ENCODE data around the gene PLA2G4A.
"Not testable (repeated sequence)": the region's sequence is repeated elsewhere in the genome, so short reads cannot be mapped to it uniquely, and the experiment has no call there.

PLA2G4A gene

GRCh38 chr1:186922814-186923213 lies 94.1 kb downstream of the PLA2G4A start:
- not testable (repeated sequence) for H3K4me3 ChIP-seq (ENCODE audit: low read depth, low read length); H3K36me3 ChIP-seq (ENCODE audit: control insufficient read depth, insufficient read depth, low read length); H3K4me1 ChIP-seq (ENCODE audit: control insufficient read depth, insufficient read depth, low read length); H3K9ac ChIP-seq (ENCODE audit: low read depth, low read length); H3K9me3 ChIP-seq (ENCODE audit: control insufficient read depth, insufficient read depth, low read length); H3K27ac ChIP-seq (ENCODE audit: low read depth, low read length); H3K27me3 ChIP-seq (ENCODE audit: control insufficient read depth, insufficient read depth, low read length)

GRCh38 chr1:186923486-186923885 lies 94.7 kb downstream of the PLA2G4A start:
- no peaks in the 10 kb centered on the region for H3K36me3 ChIP-seq (ENCODE audit: control insufficient read depth, insufficient read depth, low read length)
- H3K9me3 ChIP-seq (ENCODE audit: control insufficient read depth, insufficient read depth, low read length): no peaks in the 10 kb centered on the region
- no peaks in the 10 kb centered on the region for H3K4me1 ChIP-seq (ENCODE audit: control insufficient read depth, insufficient read depth, low read length)
- H3K27ac ChIP-seq (ENCODE audit: low read depth, low read length): no peak overlapping the region
- H3K27me3 ChIP-seq (ENCODE audit: control insufficient read depth, insufficient read depth, low read length): no peaks in the 10 kb centered on the region
- H3K9ac ChIP-seq (ENCODE audit: low read depth, low read length): no peak overlapping the region
- no peak overlapping the region for H3K4me3 ChIP-seq (ENCODE audit: low read depth, low read length)

GRCh38 chr1:186925881-186926669 lies 97.3 kb downstream of the PLA2G4A start:
- Histone ChIP-seq H3K27ac (ENCODE audit: low read depth, low read length) (no peak overlapping the region), H3K27me3 (ENCODE audit: control insufficient read depth, insufficient read depth, low read length) (no peaks in the 10 kb centered on the region)

GRCh38 chr1:186927884-186928283 lies 99.1 kb downstream of the PLA2G4A start:
- H3K27me3 ChIP-seq (ENCODE audit: control insufficient read depth, insufficient read depth, low read length): no peaks in the 10 kb centered on the region
- H3K27ac ChIP-seq (ENCODE audit: low read depth, low read length): no peak overlapping the region
- no peaks in the 10 kb centered on the region for H3K4me1 ChIP-seq (ENCODE audit: control insufficient read depth, insufficient read depth, low read length)
- H3K36me3 ChIP-seq (ENCODE audit: control insufficient read depth, insufficient read depth, low read length): no peaks in the 10 kb centered on the region
- H3K9me3 ChIP-seq (ENCODE audit: control insufficient read depth, insufficient read depth, low read length): no peaks in the 10 kb centered on the region
- H3K9ac ChIP-seq (ENCODE audit: low read depth, low read length): no peak overlapping the region
- H3K4me3 ChIP-seq (ENCODE audit: low read depth, low read length): no peak overlapping the region

More at GRCh38 chr1:186925881-186926669, 97.3 kb downstream of the PLA2G4A start:
- no peaks in the 10 kb centered on the region for H3K36me3 ChIP-seq (ENCODE audit: control insufficient read depth, insufficient read depth, low read length)
- H3K9me3 ChIP-seq (ENCODE audit: control insufficient read depth, insufficient read depth, low read length): no peaks in the 10 kb centered on the region
- H3K4me3 ChIP-seq (ENCODE audit: low read depth, low read length): no peak overlapping the region
- no peaks in the 10 kb centered on the region for H3K4me1 ChIP-seq (ENCODE audit: control insufficient read depth, insufficient read depth, low read length)
- H3K9ac ChIP-seq (ENCODE audit: low read depth, low read length): no peak overlapping the region

GRCh38 chr1:186930238-186930637 lies 101.5 kb downstream of the PLA2G4A start:
- no peaks in the 10 kb centered on the region for H3K4me1 ChIP-seq (ENCODE audit: control insufficient read depth, insufficient read depth, low read length)
- no peaks in the 10 kb centered on the region for H3K9me3 ChIP-seq (ENCODE audit: control insufficient read depth, insufficient read depth, low read length)
- H3K4me3 ChIP-seq (ENCODE audit: low read depth, low read length): no peak overlapping the region
- no peak overlapping the region for H3K9ac ChIP-seq (ENCODE audit: low read depth, low read length)
- H3K36me3 ChIP-seq (ENCODE audit: control insufficient read depth, insufficient read depth, low read length): no peaks in the 10 kb centered on the region
- H3K27ac ChIP-seq (ENCODE audit: low read depth, low read length): no peak overlapping the region
- H3K27me3 ChIP-seq (ENCODE audit: control insufficient read depth, insufficient read depth, low read length): no peaks in the 10 kb centered on the region

- Histone ChIP-seq H3K4me1 (ENCODE audit: control insufficient read depth, insufficient read depth, low read length) (no peaks in the 10 kb centered on the region), H3K9me3 (ENCODE audit: control insufficient read depth, insufficient read depth, low read length) (no peaks in the 10 kb centered on the region), H3K36me3 (ENCODE audit: control insufficient read depth, insufficient read depth, low read length) (no peaks in the 10 kb centered on the region), H3K27ac (ENCODE audit: low read depth, low read length) (no peak overlapping the region), H3K4me3 (ENCODE audit: low read depth, low read length) (no peak overlapping the region), H3K9ac (ENCODE audit: low read depth, low read length) (no peak overlapping the region), H3K27me3 (ENCODE audit: control insufficient read depth, insufficient read depth, low read length) (no peaks in the 10 kb centered on the region)
Observed at GRCh38 chr1:186937016-186937670, 108.4 kb downstream of the PLA2G4A start.

- H3K4me3 ChIP-seq (ENCODE audit: low read depth, low read length): no peak overlapping the region
- no peak overlapping the region for H3K27ac ChIP-seq (ENCODE audit: low read depth, low read length)
- H3K27me3 ChIP-seq (ENCODE audit: control insufficient read depth, insufficient read depth, low read length): no peaks in the 10 kb centered on the region
- no peaks in the 10 kb centered on the region for H3K36me3 ChIP-seq (ENCODE audit: control insufficient read depth, insufficient read depth, low read length)
- no peaks in the 10 kb centered on the region for H3K4me1 ChIP-seq (ENCODE audit: control insufficient read depth, insufficient read depth, low read length)
- H3K9me3 ChIP-seq (ENCODE audit: control insufficient read depth, insufficient read depth, low read length): no peaks in the 10 kb centered on the region
- no peak overlapping the region for H3K9ac ChIP-seq (ENCODE audit: low read depth, low read length)
Observed at GRCh38 chr1:186943891-186944686, 115.3 kb downstream of the PLA2G4A start.

- H3K27me3 ChIP-seq (ENCODE audit: control insufficient read depth, insufficient read depth, low read length): no peaks in the 10 kb centered on the region
- no peak overlapping the region for H3K9ac ChIP-seq (ENCODE audit: low read depth, low read length)
- no peaks in the 10 kb centered on the region for H3K36me3 ChIP-seq (ENCODE audit: control insufficient read depth, insufficient read depth, low read length)
- no peaks in the 10 kb centered on the region for H3K9me3 ChIP-seq (ENCODE audit: control insufficient read depth, insufficient read depth, low read length)
- no peak overlapping the region for H3K27ac ChIP-seq (ENCODE audit: low read depth, low read length)
- H3K4me3 ChIP-seq (ENCODE audit: low read depth, low read length): no peak overlapping the region
- H3K4me1 ChIP-seq (ENCODE audit: control insufficient read depth, insufficient read depth, low read length): no peaks in the 10 kb centered on the region
Observed at GRCh38 chr1:186945146-186945545, 116.4 kb downstream of the PLA2G4A start.

- no peak overlapping the region for H3K27ac ChIP-seq (ENCODE audit: low read depth, low read length)
- H3K9ac ChIP-seq (ENCODE audit: low read depth, low read length): no peak overlapping the region
- no peaks in the 10 kb centered on the region for H3K9me3 ChIP-seq (ENCODE audit: control insufficient read depth, insufficient read depth, low read length)
- no peak overlapping the region for H3K4me3 ChIP-seq (ENCODE audit: low read depth, low read length)
- H3K36me3 ChIP-seq (ENCODE audit: control insufficient read depth, insufficient read depth, low read length): no peaks in the 10 kb centered on the region
- no peaks in the 10 kb centered on the region for H3K4me1 ChIP-seq (ENCODE audit: control insufficient read depth, insufficient read depth, low read length)
- no peaks in the 10 kb centered on the region for H3K27me3 ChIP-seq (ENCODE audit: control insufficient read depth, insufficient read depth, low read length)
Observed at GRCh38 chr1:186948535-186948934, 119.8 kb downstream of the PLA2G4A start.

- Histone ChIP-seq H3K4me3 (ENCODE audit: low read depth, low read length) (no peak overlapping the region), H3K36me3 (ENCODE audit: control insufficient read depth, insufficient read depth, low read length) (no peaks in the 10 kb centered on the region), H3K4me1 (ENCODE audit: control insufficient read depth, insufficient read depth, low read length) (no peaks in the 10 kb centered on the region), H3K27me3 (ENCODE audit: control insufficient read depth, insufficient read depth, low read length) (no peaks in the 10 kb centered on the region), H3K9me3 (ENCODE audit: control insufficient read depth, insufficient read depth, low read length) (no peaks in the 10 kb centered on the region), H3K9ac (ENCODE audit: low read depth, low read length) (no peak overlapping the region), H3K27ac (ENCODE audit: low read depth, low read length) (no peak overlapping the region)
Observed at GRCh38 chr1:186949173-186949572, 120.4 kb downstream of the PLA2G4A start.

- Histone ChIP-seq H3K9ac (ENCODE audit: low read depth, low read length) (no peak overlapping the region), H3K27me3 (ENCODE audit: control insufficient read depth, insufficient read depth, low read length) (no peaks in the 10 kb centered on the region), H3K4me3 (ENCODE audit: low read depth, low read length) (no peak overlapping the region), H3K4me1 (ENCODE audit: control insufficient read depth, insufficient read depth, low read length) (no peaks in the 10 kb centered on the region), H3K9me3 (ENCODE audit: control insufficient read depth, insufficient read depth, low read length) (no peaks in the 10 kb centered on the region), H3K36me3 (ENCODE audit: control insufficient read depth, insufficient read depth, low read length) (no peaks in the 10 kb centered on the region), H3K27ac (ENCODE audit: low read depth, low read length) (no peak overlapping the region)
Observed at GRCh38 chr1:186950547-186950946, 121.8 kb downstream of the PLA2G4A start.
